Measurements from ENCODE around the gene COA4. TPM values are rescaled to one million over a fixed set of nuclear protein-coding genes. Genes with fewer than 3 reads are reported as not detected.

Gene COA4
- total and polyA plus RNA-seq, 7 experiments from 2014 or later = 29.1 to 75.0 (median 58.2) TPM

- H3K9me3 ChIP-seq (ENCODE audit: control insufficient read depth in 2 of 3, low read length in 3 of 3) = no peaks in the 10 kb centered on the region
- H3K27ac ChIP-seq (ENCODE audit: low read depth, low read length) = no peak overlapping the region
- CTCF ChIA-PET = no interaction called here
- H3K27me3 Mint-ChIP-seq = no peaks in the 10 kb centered on the region
- ATAC-seq (peak; percentile 47), DNase-seq (no peak)
- H3K27me3 ChIP-seq (ENCODE audit: control insufficient read depth in 2 of 2, insufficient read depth in 2 of 2, low read length in 2 of 2) = no peaks in the 10 kb centered on the region
- intact Hi-C loops (cut with micrococcal nuclease) = no loop called here
- H3K9me3 Mint-ChIP-seq = no peaks in the 10 kb centered on the region
- peaks cover 0 to 40% (median 5%) of the 10 kb centered on the region in 3 experiments for H3K36me3 ChIP-seq (ENCODE audit: control insufficient read depth in 2 of 3, insufficient read depth in 3 of 3, low read length in 3 of 3)
- no peak overlapping the region for H3K4me3 Mint-ChIP-seq
- H3K36me3 Mint-ChIP-seq = peaks cover 7 to 40% (median 13%) of the 10 kb centered on the region in 5 donors
- no peaks in the 10 kb centered on the region for H3K4me1 ChIP-seq (ENCODE audit: control insufficient read depth in 2 of 2, insufficient read depth in 2 of 2, low read length in 2 of 2)
- H3K27ac Mint-ChIP-seq = no peak overlapping the region
- POLR2A ChIA-PET = no interaction called here
- peaks cover 0 to 10% (median 0%) of the 10 kb centered on the region in 7 donors for H3K4me1 Mint-ChIP-seq
- no peak overlapping the region for H3K4me3 ChIP-seq (ENCODE audit: low read length)
These were observed 30.5 kb upstream of the COA4 start for GRCh38 chr11:73907191-73907590.

DNA sequence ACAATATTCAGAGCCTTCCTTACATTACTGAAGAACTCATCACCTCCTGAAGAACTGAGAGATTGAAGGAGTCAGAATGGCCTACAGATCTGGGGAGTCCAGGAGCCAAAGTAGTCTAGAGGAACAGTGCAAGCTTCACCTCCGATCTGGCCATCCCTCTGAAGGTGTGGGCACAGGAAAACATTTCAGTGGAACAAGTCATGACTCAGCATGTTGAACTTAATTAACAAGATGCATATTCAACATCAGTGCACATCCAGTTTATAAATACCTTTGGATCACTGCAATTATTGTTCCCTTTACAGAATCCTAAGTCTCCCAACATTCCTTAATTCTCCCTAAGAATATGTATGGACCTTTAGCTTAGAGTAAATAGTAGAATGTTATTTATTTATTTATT lies 25.7 kb upstream of the COA4 start:
- Histone ChIP-seq H3K4me1 (ENCODE audit: control insufficient read depth in 2 of 2, insufficient read depth in 2 of 2, low read length in 2 of 2) (no peaks in the 10 kb centered on the region), H3K4me3 (ENCODE audit: low read length) (no peak overlapping the region), H3K27me3 (ENCODE audit: control insufficient read depth in 2 of 2, insufficient read depth in 2 of 2, low read length in 2 of 2) (no peaks in the 10 kb centered on the region), H3K27ac (ENCODE audit: low read depth, low read length) (no peak overlapping the region), H3K36me3 (ENCODE audit: control insufficient read depth in 2 of 3, insufficient read depth in 3 of 3, low read length in 3 of 3) (peaks cover 0 to 35% (median 5%) of the 10 kb centered on the region in 3 experiments), H3K9me3 (ENCODE audit: control insufficient read depth in 2 of 3, low read length in 3 of 3) (no peaks in the 10 kb centered on the region)
- Mint-ChIP-seq H3K36me3 (peaks cover 0 to 46% (median 14%) of the 10 kb centered on the region in 5 donors), H3K4me3 (no peak overlapping the region), H3K9me3 (no peaks in the 10 kb centered on the region), H3K27me3 (no peaks in the 10 kb centered on the region), H3K4me1 (no peaks in the 10 kb centered on the region), H3K27ac (no peak overlapping the region)
- ATAC-seq (no peak), DNase-seq (no peak)
- POLR2A ChIA-PET = no interaction called here
- intact Hi-C loops (cut with micrococcal nuclease) = no loop called here
- CTCF ChIA-PET = interaction anchor here (0.6 kb wide), 1 partner anchor 243 kb away, joined by 4 read pairs; no protein-coding TSS in a partner anchor

- POLR2A ChIA-PET = interaction anchor here (0.6 kb wide), 1 partner anchor 314 kb away, joined by 6 read pairs; no protein-coding TSS in a partner anchor
- peaks cover 0 to 24% (median 9%) of the 10 kb centered on the region in 5 donors for H3K36me3 Mint-ChIP-seq
- no peak overlapping the region for H3K27ac Mint-ChIP-seq
- intact Hi-C loops (cut with micrococcal nuclease) = no loop called here
- H3K27me3 ChIP-seq (ENCODE audit: control insufficient read depth in 2 of 2, insufficient read depth in 2 of 2, low read length in 2 of 2) = no peaks in the 10 kb centered on the region
- no peaks in the 10 kb centered on the region for H3K27me3 Mint-ChIP-seq
- H3K4me3 ChIP-seq (ENCODE audit: low read length) = no peak overlapping the region
- H3K9me3 ChIP-seq (ENCODE audit: control insufficient read depth in 2 of 3, low read length in 3 of 3) = no peaks in the 10 kb centered on the region
- H3K36me3 ChIP-seq (ENCODE audit: control insufficient read depth in 2 of 3, insufficient read depth in 3 of 3, low read length in 3 of 3) = peaks cover 0 to 39% (median 8%) of the 10 kb centered on the region in 3 experiments
- no peaks in the 10 kb centered on the region for H3K9me3 Mint-ChIP-seq
- H3K4me1 ChIP-seq (ENCODE audit: control insufficient read depth in 2 of 2, insufficient read depth in 2 of 2, low read length in 2 of 2) = no peaks in the 10 kb centered on the region
- no peak for ATAC-seq
- H3K4me1 Mint-ChIP-seq = peaks cover 0 to 7% (median 0%) of the 10 kb centered on the region in 7 donors
- no peak overlapping the region for H3K27ac ChIP-seq (ENCODE audit: low read depth, low read length)
- no peak overlapping the region for H3K4me3 Mint-ChIP-seq
- DNase-seq = no peak
- CTCF ChIA-PET = no interaction called here
These were observed 18.2 kb upstream of the COA4 start for GRCh38 chr11:73894725-73895335.

DNA sequence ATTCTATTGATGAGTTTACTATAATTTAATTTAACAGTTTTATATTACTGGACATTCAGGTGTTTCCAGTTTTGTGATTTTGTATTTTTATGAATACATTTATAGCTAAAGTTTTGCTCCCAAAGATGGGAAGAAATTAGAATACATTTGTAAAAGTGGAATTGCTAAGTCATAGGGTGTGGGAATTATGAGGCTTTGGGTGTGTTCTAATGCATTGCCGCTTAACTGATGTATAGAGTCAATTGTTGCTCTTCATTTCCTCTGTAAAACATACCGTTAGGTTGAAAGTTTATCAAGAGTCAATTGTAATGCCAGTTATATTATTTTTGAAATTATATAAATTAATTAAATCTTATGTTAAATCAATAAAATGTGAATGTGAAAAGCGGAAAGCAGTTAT lies 16.4 kb upstream of the COA4 start:
- Mint-ChIP-seq H3K27ac (no peak overlapping the region), H3K36me3 (peaks cover 0 to 25% (median 9%) of the 10 kb centered on the region in 5 donors), H3K4me1 (peaks cover 0 to 9% (median 2%) of the 10 kb centered on the region in 7 donors), H3K9me3 (no peaks in the 10 kb centered on the region), H3K4me3 (no peak overlapping the region), H3K27me3 (no peaks in the 10 kb centered on the region)
- DNase-seq = no peak
- intact Hi-C loops (cut with micrococcal nuclease) = no loop called here
- H3K27me3 ChIP-seq (ENCODE audit: control insufficient read depth in 2 of 2, insufficient read depth in 2 of 2, low read length in 2 of 2) = no peaks in the 10 kb centered on the region
- CTCF ChIA-PET = no interaction called here
- no peaks in the 10 kb centered on the region for H3K4me1 ChIP-seq (ENCODE audit: control insufficient read depth in 2 of 2, insufficient read depth in 2 of 2, low read length in 2 of 2)
- no peaks in the 10 kb centered on the region for H3K9me3 ChIP-seq (ENCODE audit: control insufficient read depth in 2 of 3, low read length in 3 of 3)
- POLR2A ChIA-PET = no interaction called here
- H3K36me3 ChIP-seq (ENCODE audit: control insufficient read depth in 2 of 3, insufficient read depth in 3 of 3, low read length in 3 of 3) = peaks cover 0 to 41% (median 9%) of the 10 kb centered on the region in 3 experiments
- ATAC-seq = no peak
- H3K27ac ChIP-seq (ENCODE audit: low read depth, low read length) = no peak overlapping the region
- H3K4me3 ChIP-seq (ENCODE audit: low read length) = no peak overlapping the region

DNA sequence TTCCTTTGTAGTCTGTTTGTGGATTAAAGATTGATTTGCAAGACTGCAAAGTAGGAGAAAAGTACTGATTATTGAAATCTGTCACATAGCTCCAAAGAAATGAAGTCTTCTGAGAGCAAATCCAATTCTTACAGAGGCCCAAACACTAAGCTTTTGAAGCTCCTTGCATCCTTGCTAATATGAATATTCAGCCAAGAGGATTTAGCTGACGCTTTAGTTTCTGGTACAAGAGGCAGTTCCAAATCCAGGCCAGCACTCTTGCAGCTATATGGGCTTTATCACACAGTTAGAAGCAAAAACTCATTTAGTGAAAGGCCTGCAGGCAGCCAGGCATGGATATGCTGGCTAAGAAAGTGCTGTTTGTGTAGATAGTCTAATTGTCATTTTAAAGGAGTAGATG lies 12.9 kb upstream of the COA4 start:
- no peaks in the 10 kb centered on the region for H3K27me3 ChIP-seq (ENCODE audit: control insufficient read depth in 2 of 2, insufficient read depth in 2 of 2, low read length in 2 of 2)
- ATAC-seq (no peak), DNase-seq (no peak)
- H3K36me3 Mint-ChIP-seq = peaks cover 3 to 29% (median 20%) of the 10 kb centered on the region in 5 donors
- H3K36me3 ChIP-seq (ENCODE audit: control insufficient read depth in 2 of 3, insufficient read depth in 3 of 3, low read length in 3 of 3) = peaks cover 0 to 45% (median 9%) of the 10 kb centered on the region in 3 experiments
- H3K4me1 ChIP-seq (ENCODE audit: control insufficient read depth in 2 of 2, insufficient read depth in 2 of 2, low read length in 2 of 2) = no peaks in the 10 kb centered on the region
- intact Hi-C loops (cut with micrococcal nuclease) = no loop called here
- H3K4me1 Mint-ChIP-seq = peaks cover 4 to 12% (median 6%) of the 10 kb centered on the region in 7 donors
- H3K4me3 ChIP-seq (ENCODE audit: low read length) = no peak overlapping the region
- no peaks in the 10 kb centered on the region for H3K9me3 ChIP-seq (ENCODE audit: control insufficient read depth in 2 of 3, low read length in 3 of 3)
- POLR2A ChIA-PET = no interaction called here
- no peak overlapping the region for H3K4me3 Mint-ChIP-seq
- CTCF ChIA-PET = no interaction called here
- H3K27me3 Mint-ChIP-seq = no peaks in the 10 kb centered on the region
- no peak overlapping the region for H3K27ac Mint-ChIP-seq
- no peak overlapping the region for H3K27ac ChIP-seq (ENCODE audit: low read depth, low read length)
- no peaks in the 10 kb centered on the region for H3K9me3 Mint-ChIP-seq

DNA sequence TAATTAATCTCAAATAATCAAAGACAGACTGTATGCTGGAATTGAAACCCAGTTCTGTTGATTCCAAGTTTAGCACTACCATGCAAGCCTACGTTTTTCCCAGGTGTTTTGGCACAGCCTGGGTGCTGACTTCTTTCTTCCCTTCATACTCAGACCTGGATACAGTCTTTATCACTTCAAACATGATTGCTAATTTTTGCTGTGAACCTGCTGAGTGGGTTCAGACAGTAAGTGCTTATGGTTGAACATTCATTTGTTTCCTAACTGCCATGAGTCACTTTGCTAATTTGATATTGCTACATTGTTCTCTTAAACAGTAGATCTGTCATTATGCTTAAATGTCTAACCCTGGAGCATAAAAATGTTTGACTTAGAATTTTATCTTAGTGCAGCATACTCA lies 12.4 kb upstream of the COA4 start:
- ATAC-seq = no peak
- Mint-ChIP-seq H3K4me1 (peaks cover 4 to 12% (median 6%) of the 10 kb centered on the region in 7 donors), H3K27ac (peak overlapping the region in 3 of 9 donors; percentile 14 to 32 (median 29)), H3K36me3 (peaks cover 3 to 29% (median 20%) of the 10 kb centered on the region in 5 donors), H3K9me3 (no peaks in the 10 kb centered on the region), H3K4me3 (no peak overlapping the region), H3K27me3 (no peaks in the 10 kb centered on the region)
- DNase-seq = no peak
- Histone ChIP-seq H3K4me3 (ENCODE audit: low read length) (no peak overlapping the region), H3K4me1 (ENCODE audit: control insufficient read depth in 2 of 2, insufficient read depth in 2 of 2, low read length in 2 of 2) (no peaks in the 10 kb centered on the region), H3K9me3 (ENCODE audit: control insufficient read depth in 2 of 3, low read length in 3 of 3) (no peaks in the 10 kb centered on the region), H3K27me3 (ENCODE audit: control insufficient read depth in 2 of 2, insufficient read depth in 2 of 2, low read length in 2 of 2) (no peaks in the 10 kb centered on the region), H3K27ac (ENCODE audit: low read depth, low read length) (no peak overlapping the region), H3K36me3 (ENCODE audit: control insufficient read depth in 2 of 3, insufficient read depth in 3 of 3, low read length in 3 of 3) (peaks cover 0 to 44% (median 8%) of the 10 kb centered on the region in 3 experiments)
- ChIA-PET CTCF (no interaction called here), POLR2A (no interaction called here)
- intact Hi-C loops (cut with micrococcal nuclease) = no loop called here

DNA sequence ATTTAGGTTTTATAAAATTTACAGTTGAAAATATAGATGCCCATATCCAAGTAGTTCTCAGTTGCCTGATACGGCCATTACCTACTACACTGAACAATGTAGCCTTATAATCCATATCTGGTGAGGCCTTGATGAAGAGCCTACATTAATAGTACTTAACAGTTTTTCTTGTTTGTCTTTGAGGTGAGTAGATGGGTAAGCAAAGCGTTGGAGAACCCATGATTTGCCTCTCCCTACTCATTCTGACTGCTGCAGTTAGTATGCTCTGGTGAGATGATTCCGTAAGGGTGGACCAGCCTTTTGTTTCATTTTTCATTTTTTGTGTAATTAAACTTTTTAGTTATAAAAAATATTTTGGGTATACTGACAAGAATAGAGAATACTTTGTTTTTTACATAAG lies 11.6 kb upstream of the COA4 start:
- no peak for ATAC-seq
- H3K36me3 Mint-ChIP-seq = peaks cover 3 to 36% (median 26%) of the 10 kb centered on the region in 5 donors
- H3K4me3 ChIP-seq (ENCODE audit: low read length) = no peak overlapping the region

More for the DNA sequence above, 11.6 kb upstream of the COA4 start:
- Histone ChIP-seq H3K4me1 (ENCODE audit: control insufficient read depth in 2 of 2, insufficient read depth in 2 of 2, low read length in 2 of 2) (no peaks in the 10 kb centered on the region), H3K9me3 (ENCODE audit: control insufficient read depth in 2 of 3, low read length in 3 of 3) (no peaks in the 10 kb centered on the region), H3K36me3 (ENCODE audit: control insufficient read depth in 2 of 3, insufficient read depth in 3 of 3, low read length in 3 of 3) (peaks cover 0 to 48% (median 6%) of the 10 kb centered on the region in 3 experiments), H3K27me3 (ENCODE audit: control insufficient read depth in 2 of 2, insufficient read depth in 2 of 2, low read length in 2 of 2) (no peaks in the 10 kb centered on the region), H3K27ac (ENCODE audit: low read depth, low read length) (no peak overlapping the region)
- intact Hi-C loops (cut with micrococcal nuclease) = no loop called here
- Mint-ChIP-seq H3K27ac (no peak overlapping the region), H3K4me1 (peaks cover 5 to 16% (median 9%) of the 10 kb centered on the region in 7 donors), H3K9me3 (no peaks in the 10 kb centered on the region), H3K27me3 (no peaks in the 10 kb centered on the region), H3K4me3 (no peak overlapping the region)
- no peak for DNase-seq
- ChIA-PET POLR2A (no interaction called here), CTCF (no interaction called here)
